ENCODE measurements around the gene CNPY2. TPM values are rescaled to one million over a fixed set of nuclear protein-coding genes. Genes with fewer than 3 reads are reported as not detected.
"Not testable (repeated sequence)": the region's sequence is repeated elsewhere in the genome, so short reads cannot be mapped to it uniquely, and the experiment has no call there.

Gene CNPY2
- total RNA-seq, 1 experiment from 2014 or later = 167 TPM

DNA sequence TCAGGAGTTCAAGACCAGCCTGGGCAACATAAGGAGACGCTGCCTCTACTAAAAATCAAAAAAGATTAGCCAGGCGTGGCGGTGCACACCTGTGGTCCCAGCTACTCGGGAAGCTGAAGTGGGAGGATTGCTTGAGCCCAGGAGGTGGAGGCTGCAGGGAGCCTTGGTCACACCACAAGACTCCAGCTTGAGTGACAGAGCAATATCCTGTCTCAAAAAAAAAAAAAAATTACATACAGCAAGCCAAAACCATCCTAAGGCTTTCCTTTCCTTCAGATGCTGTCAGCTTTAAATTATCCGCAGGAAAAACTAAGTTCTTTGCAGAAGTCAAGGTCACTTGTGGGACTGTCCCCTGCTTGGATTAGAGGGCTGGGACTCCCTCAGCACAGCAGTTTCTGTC, 17.0 kb downstream of the CNPY2 start:
- no peak for DNase-seq (ENCODE audit: low spot score)

DNA sequence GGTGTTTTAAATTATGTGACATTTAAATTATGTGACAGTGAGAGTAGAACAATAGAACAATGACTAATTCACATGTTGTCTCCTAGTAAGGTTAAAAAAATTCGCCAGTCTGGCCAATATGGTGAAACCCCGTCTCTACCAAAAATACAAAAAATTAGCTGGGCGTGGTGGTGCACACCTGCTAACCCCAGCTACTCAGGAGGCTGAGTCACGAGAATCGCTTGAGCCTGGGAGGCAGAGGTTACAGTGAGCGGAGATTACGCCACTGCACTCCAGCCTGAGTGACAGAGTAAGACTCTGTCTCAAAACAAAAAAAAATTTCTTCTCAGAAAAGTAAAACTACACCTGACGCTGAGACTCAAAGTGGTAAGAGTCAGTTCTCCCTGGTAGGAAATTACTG, 18.4 kb downstream of the CNPY2 start:
- no peak for DNase-seq (ENCODE audit: low spot score)

DNA sequence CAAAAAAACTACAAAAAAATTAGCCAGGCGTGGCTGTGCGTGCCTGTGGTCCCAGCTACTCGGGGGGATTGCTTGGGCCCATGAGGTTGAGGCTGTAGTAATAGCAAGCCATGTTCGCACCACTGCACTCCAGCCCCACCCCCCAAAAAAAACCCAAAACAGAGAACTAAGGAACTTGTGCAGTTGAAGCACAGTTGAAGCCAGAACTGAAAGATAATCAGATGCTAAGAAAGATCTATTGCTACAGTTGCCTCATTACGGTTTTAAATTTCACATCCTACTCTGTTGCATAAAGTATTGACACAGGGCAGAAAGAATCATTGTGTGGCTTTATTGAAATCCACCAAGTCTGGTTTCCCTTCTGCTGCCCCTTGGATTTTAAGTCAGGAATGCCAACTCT, 19.5 kb downstream of the CNPY2 start:
- DNase-seq (ENCODE audit: low spot score) = no peak

DNA sequence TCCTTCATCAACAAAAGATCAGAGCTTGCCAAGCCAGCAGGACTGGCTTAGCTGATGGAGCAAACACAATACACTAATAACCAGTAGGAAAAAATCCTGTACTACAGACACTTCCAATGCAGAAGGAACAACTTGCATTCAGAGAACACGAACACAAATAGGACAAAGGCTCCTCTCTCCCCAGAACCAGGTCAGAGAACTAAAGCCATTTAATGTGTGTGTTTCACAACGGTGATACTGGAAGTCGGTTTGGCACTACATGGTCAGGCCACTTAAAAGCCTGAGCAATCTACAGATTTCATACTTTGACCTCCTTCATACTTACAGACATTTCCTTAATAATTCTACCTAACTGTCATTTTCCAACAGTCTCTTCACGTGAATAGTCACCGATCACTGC, 22.0 kb downstream of the CNPY2 start:
- DNase-seq (ENCODE audit: low spot score) = no peak

GRCh38 chr12:56288705-56289387, 26.9 kb downstream of the CNPY2 start:
- no peak for DNase-seq (ENCODE audit: low spot score)

GRCh38 chr12:56286044-56286830, 29.6 kb downstream of the CNPY2 start:
- no peak for DNase-seq (ENCODE audit: low spot score)

DNA sequence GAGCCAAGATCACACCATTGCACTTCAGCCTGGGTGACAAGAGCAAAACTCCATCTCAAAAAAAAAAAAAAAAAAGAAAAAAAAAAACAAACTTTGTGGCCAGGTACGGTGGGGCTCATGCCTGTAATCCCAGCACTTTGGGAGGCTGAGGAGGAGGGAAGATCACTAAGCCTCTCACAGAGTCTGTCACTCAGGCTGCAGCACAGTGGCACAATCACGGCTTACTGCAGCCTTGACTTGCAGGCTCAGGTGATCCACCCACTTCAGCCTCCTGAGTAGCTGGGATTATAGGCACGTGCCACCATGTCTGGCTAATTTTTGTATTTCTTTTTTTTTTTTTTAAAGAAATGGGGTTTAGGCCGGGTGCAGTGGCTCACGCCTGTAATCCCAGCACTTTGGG, 31.5 kb downstream of the CNPY2 start:
- DNase-seq (ENCODE audit: low spot score) = not testable (repeated sequence)

GRCh38 chr12:56282579-56282978, 33.2 kb downstream of the CNPY2 start:
- no peak for DNase-seq (ENCODE audit: low spot score)

DNA sequence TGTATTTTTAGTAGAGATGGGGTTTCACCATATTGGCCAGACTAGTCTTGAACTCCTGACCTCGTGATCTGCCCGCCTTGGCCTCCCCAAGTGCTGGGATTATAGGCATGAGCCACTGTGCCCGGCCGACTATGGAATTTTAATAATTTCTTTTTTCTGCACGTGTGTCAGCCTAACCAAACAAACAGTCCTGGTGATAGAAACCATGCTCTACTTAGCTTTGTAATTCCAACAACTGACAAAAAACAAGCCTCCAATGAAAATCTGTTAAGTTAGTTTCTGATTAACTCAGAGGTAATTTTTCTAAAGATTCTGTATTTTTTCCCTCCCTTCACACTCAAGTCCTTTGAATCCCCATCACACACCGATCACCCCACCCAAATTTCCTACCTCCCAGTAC, 33.8 kb downstream of the CNPY2 start:
- DNase-seq (ENCODE audit: low spot score) = no peak

GRCh38 chr12:56280849-56281248, 34.9 kb downstream of the CNPY2 start:
- DNase-seq (ENCODE audit: low spot score) = no peak

DNA sequence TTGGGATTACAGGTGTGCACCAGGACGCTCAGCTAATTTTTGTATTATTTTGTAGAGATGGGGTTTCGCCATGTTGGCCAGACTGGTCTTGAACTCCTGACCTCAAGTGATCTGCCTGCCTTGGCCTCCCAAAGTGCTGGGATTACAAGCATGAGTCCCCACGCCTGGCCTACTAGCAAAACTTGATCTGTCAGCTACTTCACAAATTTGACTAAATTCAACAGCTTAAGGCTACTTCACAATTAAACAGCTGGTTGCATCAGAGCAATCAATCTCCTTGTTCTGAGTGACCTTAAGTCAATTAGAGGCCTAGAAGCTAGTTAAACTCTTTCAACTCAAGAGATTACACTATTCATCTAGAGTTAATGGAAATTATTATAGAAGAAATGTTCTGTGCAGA, 36.9 kb downstream of the CNPY2 start:
- no peak for DNase-seq (ENCODE audit: low spot score)

GRCh38 chr12:56274299-56274698, 41.5 kb downstream of the CNPY2 start:
- no peak for DNase-seq (ENCODE audit: low spot score)

GRCh38 chr12:56272468-56272867, 43.3 kb downstream of the CNPY2 start:
- DNase-seq (ENCODE audit: low spot score) = not testable (repeated sequence)

DNA sequence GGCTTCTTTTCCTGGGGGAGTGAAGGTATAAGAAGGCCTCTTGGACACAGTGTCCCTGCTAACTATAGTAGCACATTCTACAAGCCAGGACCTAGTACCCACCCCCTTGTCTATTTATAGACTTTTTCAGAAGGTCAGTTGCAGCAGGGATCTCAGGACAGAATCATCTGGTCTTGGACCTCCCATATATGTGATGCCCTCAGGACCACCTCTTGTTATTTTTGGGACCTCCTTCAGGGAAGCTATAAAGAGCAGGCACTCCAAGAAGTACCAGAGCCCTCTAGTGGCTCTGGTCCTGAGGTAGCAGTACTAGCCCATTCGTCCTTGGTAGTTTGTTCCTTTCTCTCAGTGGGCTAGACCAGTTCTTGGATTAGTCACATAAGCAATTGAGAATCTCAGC, 44.8 kb downstream of the CNPY2 start:
- DNase-seq (ENCODE audit: low spot score) = no peak

GRCh38 chr12:56267443-56268071, 48.2 kb downstream of the CNPY2 start:
- DNase-seq (ENCODE audit: low spot score) = no peak

- peak; percentile 84 for DNase-seq (ENCODE audit: low spot score)
Observed at GRCh38 chr12:56266693-56267442, 48.9 kb downstream of the CNPY2 start, which contains the start of gene COQ10A. TSS of gene COQ10A (plus strand) at chr12:56266942. CDS start at chr12:56267119, 177 bp downstream.

DNA sequence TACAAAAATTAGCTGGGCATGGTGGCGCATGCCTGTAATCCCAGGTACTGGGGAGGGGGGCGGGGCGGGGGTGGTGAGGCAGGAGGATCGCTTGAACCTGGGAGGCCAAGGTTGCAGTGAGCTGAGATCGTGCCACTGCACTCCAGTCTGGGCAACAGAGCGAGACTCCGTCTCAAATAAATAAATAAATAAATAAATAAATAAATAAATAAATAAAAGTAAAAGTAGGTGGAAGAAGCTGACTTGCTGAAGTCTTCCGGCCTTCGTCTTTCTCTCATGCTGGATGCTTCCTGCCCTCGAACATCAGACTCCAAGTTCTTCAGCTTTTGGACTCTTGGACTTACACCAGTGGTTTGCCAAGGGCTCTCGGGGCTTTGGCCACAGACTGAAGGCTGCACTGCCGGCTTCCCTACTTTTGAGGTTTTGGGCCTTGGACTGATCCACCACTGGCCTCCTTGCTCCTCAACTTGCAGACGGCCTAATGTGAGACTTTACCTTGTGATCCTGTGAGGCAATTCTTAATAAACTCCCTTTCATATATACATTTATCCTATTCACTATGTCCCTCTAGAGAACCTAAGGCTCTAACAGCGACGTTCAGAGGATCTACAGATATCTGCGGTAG, 49.6 kb downstream of the CNPY2 start:
- not testable (repeated sequence) for DNase-seq (ENCODE audit: low spot score)

- DNase-seq (ENCODE audit: low spot score) = not testable (repeated sequence)
Observed at GRCh38 chr12:56262955-56263354, 52.8 kb downstream of the CNPY2 start.

- no peak for DNase-seq (ENCODE audit: low spot score)
Observed at GRCh38 chr12:56261503-56262232, 54.1 kb downstream of the CNPY2 start.

DNA sequence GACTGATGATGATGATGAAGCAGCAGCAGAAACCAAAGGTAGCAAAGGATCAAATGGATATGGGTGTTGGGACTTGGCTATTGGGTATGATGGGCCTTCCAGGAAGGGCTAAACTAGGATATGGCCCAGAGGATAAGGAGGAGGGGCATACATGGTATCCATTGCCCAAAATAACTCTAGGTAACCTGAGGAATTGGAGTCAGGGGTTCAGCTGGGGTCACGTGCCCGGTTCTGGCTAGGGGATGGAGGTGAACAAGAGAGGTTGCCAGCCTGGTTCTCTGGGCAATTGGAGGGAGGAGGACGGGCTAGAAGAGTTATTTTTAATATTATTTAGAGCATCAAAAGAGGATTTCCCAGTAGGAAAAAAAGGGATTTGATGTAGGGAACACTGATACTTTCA, 54.9 kb downstream of the CNPY2 start:
- DNase-seq (ENCODE audit: low spot score) = no peak

DNA sequence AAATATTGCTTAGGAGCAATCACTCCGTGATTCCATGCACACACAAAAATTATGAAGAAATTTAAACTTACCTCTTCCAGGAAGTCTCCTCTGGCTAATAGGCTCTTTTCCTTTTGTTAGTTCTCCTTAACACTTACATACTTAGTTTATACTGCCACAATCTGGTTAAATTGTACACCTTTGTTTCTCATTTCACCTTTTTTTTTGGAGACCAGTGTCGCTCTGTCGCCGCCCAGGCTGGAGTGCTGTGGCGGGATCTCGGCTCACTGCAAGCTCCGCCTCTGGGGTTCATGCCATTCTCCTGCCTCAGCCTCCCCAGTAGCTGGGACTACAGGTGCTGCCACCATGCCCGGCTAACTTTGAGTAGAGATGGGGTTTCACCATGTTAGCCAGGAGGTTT, 55.4 kb downstream of the CNPY2 start:
- no peak for DNase-seq (ENCODE audit: low spot score)
